GM19467 (cell line): ENCODE results near the gene ZNF101.

Experiments
- ATAC-seq: cut with Tn5 transposase; IDR thresholded peaks from one replicate; pipeline ENCODE4 v1.9.1; 2021; ENCODE audit warnings: mild to moderate bottlenecking, moderate library complexity; ENCODE audit not compliant: unreplicated experiment

ZNF101 gene

GRCh38 chr19:19704836-19705235, 36.2 kb downstream of the ZNF101 start:
- no peak for ATAC-seq

- no peak for ATAC-seq
Measured at GRCh38 chr19:19710506-19710905, 41.9 kb downstream of the ZNF101 start.

GRCh38 chr19:19711306-19711933, 42.8 kb downstream of the ZNF101 start:
- ATAC-seq: no peak

GRCh38 chr19:19711934-19712828, 43.5 kb downstream of the ZNF101 start:
- ATAC-seq: no peak

GRCh38 chr19:19719798-19720197, 51.2 kb downstream of the ZNF101 start:
- no peak for ATAC-seq

- no peak for ATAC-seq
Measured at GRCh38 chr19:19721896-19722295, 53.3 kb downstream of the ZNF101 start.

- peak; percentile 99 for ATAC-seq
Measured at GRCh38 chr19:19732579-19733501, 64.2 kb downstream of the ZNF101 start, which contains the start of gene ZNF14. TSS of gene ZNF14 (minus strand) at chr19:19733112. CDS start at chr19:19732958, 154 bp downstream.
